ENCODE measurements around the gene PI4KA.

DNA sequence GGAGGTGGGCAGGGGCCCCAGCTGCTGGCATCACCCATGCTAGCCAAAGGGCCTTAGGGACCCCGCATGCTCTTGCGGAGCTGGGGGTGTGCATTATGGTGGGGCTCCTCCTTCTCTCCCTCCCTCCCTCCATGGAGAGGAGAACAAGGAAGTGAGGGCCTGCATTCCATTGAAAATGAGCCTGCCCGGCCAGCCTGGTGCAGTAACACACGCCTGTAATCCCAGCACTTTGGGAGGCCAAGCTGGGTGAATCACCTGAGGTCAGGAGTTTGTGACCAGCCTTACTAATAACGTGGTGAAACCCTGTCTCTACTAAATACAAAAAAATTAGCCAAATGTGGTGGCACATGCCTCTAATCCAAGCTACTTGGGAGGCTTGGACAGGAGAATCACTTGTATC is 22.6 kb upstream of the PI4KA start:
- no peak for TF ChIP-seq CTCF (IDR thresholded peaks at IDR 0.05)
- TF ChIP-seq POLR2A (IDR thresholded peaks at IDR 0.05) = no peak

Measured in breast epithelium (tissue), 3 donors.